ENCODE results near the gene WDPCP.
"Not testable (repeated sequence)": the region's sequence is repeated elsewhere in the genome, so short reads cannot be mapped to it uniquely, and the experiment has no call there.

WDPCP gene

GRCh38 chr2:63588385-63589147 is at the start of gene WDPCP, which contains the start of gene MDH1:
WDPCP (minus strand) TSS chr2:63588477; CDS start chr2:63588271, 206 bp downstream.
MDH1 (plus strand) TSS chr2:63588963; CDS start chr2:63589044, 81 bp downstream.
- DNase-seq, result peak; percentile 91 to 95

- DNase-seq, result no peak
Measured at GRCh38 chr2:63632382-63632781, 44.1 kb upstream of the WDPCP start.

- no peak for DNase-seq
Measured at GRCh38 chr2:63631501-63631900, 43.2 kb upstream of the WDPCP start.

GRCh38 chr2:63628403-63628942 is 40.2 kb upstream of the WDPCP start:
- no peak for DNase-seq

- DNase-seq, result no peak
Measured at GRCh38 chr2:63627866-63628265, 39.6 kb upstream of the WDPCP start.

- not testable (repeated sequence) for DNase-seq
Measured at GRCh38 chr2:63623763-63624162, 35.5 kb upstream of the WDPCP start.

- no peak for DNase-seq
Measured at GRCh38 chr2:63622751-63623150, 34.5 kb upstream of the WDPCP start.

GRCh38 chr2:63619328-63619727 is 31.1 kb upstream of the WDPCP start:
- DNase-seq, result no peak

- no peak for DNase-seq
Measured at GRCh38 chr2:63617366-63617765, 29.1 kb upstream of the WDPCP start.

GRCh38 chr2:63614983-63615945 is 27.0 kb upstream of the WDPCP start:
- no peak for DNase-seq

- DNase-seq, result no peak
Measured at GRCh38 chr2:63614448-63614968, 26.2 kb upstream of the WDPCP start.

GRCh38 chr2:63613391-63613901 is 25.2 kb upstream of the WDPCP start:
- no peak for DNase-seq

- no peak for DNase-seq
Measured at GRCh38 chr2:63610525-63610924, 22.2 kb upstream of the WDPCP start.

GRCh38 chr2:63608865-63609264 is 20.6 kb upstream of the WDPCP start:
- DNase-seq, result not testable (repeated sequence)

- no peak for DNase-seq
Measured at GRCh38 chr2:63604666-63605065, 16.4 kb upstream of the WDPCP start.

- DNase-seq, result no peak
Measured at GRCh38 chr2:63600881-63601460, 12.7 kb upstream of the WDPCP start.

- no peak for DNase-seq
Measured at GRCh38 chr2:63598981-63599380, 10.7 kb upstream of the WDPCP start.

- no peak for DNase-seq
Measured at GRCh38 chr2:63596401-63596883, 8.2 kb upstream of the WDPCP start.

- DNase-seq, result no peak
Measured at GRCh38 chr2:63594660-63595059, 6.4 kb upstream of the WDPCP start.

GRCh38 chr2:63591566-63592175 is 3.4 kb upstream of the WDPCP start:
- no peak for DNase-seq

GRCh38 chr2:63590626-63591408 is 2.5 kb upstream of the WDPCP start:
- no peak for DNase-seq

All from activated CD4-positive, alpha-beta T cell treated with anti-CD3 and anti-CD28 coated beads, Interleukin-2, amount 50 U/mL, for 48 hours (primary cell).